GM21737 (cell line): ENCODE data around the gene KCNJ11.

Experiments used
- ATAC-seq: cut with Tn5 transposase; IDR thresholded peaks from one replicate; pipeline ENCODE4 v1.9.1; 2021; ENCODE audit warnings: mild to moderate bottlenecking, moderate library complexity; ENCODE audit not compliant: unreplicated experiment

KCNJ11 gene

DNA sequence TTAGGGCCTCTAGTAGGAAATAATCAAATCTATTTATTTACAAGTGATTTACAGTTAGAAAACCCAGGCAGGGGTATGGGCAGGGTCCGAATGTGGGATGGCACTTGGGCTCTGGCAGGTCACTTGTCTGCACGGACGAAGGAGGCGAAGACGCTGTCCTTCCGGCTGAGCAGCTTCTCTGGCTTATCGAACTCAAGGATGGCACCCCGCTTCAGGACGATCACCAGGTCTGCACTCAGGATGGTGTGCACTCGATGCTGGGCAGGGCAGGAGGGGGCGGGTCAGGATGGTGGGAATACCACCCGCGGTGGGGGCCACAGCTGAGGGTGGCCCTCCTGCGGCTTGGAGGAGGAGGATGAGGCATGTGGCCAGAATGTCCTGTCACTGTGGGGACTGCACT lies 4.4 kb upstream of the KCNJ11 start:
- no peak for ATAC-seq

DNA sequence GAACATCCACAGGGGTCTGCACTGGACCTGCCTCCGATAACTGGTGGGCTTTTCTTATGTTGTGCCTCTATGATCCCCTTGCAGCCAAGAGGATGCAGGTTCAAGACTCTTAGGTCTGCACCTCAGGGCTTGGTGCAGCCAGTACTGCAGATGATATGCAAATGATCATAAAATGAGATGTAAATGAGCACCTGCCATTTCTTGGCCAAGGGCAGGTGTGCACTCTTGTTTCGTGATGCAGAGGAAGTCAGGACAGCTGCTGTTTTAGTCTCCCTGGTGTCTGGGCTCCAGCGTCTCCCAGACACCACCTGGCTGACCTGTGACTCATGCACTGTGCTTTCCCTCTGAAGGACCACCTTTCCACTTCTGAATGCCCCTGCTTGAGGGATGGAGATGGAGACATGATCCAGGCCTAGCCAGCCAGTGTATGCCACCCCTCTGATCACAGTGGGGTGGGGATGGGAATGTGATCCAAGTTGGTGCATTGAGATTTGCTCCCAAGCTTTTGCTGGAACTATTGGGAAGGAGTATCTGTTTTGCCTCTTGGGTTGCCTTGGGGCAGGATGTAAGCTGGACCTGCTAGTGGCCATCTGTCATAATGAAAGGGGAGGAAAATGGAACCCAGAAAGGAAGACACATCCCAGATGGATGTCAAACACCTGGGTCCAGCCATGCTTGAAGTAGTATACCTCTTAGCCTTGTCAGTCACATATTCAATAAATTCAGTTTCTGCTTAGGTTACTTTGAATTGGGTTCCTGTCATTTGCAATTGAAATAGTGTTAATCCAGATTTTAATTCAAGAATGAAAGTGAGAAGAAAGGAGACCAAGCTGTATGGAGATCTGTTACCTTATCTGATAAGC lies 3.3 kb upstream of the KCNJ11 start:
- ATAC-seq = no peak

DNA sequence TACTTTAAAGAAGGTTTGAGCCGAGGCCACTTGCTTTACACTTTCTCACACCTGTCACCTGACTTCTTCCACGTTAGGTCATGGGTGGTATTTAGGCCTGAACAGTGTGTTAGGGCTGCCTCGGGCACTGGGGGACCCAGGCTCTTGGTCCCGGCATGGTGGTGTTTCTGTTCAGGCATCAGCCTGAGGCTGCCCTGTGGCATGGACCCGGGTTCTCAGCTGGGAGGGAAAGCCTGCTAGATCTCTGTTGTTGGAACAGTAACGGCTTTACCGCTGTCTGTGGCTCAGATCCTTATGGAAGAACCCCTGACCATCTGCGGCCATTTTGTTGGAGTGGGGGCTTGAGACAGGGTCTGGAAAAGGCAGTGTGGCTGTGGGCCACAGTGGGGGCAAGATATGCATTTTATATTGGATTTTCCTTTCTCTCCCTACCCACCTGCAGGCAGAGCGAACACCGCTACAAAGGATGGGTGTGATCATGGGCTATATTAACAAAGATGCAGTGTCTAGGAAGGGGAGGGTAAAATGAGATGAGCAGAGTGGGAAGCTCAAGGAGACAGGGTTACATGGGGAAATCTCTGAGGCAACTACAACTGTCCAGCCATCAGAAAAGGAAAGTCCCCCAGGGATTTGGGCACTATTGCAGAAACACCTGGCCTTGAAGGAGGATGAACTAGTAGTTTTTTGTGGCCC lies 1.6 kb upstream of the KCNJ11 start:
- ATAC-seq = no peak

DNA sequence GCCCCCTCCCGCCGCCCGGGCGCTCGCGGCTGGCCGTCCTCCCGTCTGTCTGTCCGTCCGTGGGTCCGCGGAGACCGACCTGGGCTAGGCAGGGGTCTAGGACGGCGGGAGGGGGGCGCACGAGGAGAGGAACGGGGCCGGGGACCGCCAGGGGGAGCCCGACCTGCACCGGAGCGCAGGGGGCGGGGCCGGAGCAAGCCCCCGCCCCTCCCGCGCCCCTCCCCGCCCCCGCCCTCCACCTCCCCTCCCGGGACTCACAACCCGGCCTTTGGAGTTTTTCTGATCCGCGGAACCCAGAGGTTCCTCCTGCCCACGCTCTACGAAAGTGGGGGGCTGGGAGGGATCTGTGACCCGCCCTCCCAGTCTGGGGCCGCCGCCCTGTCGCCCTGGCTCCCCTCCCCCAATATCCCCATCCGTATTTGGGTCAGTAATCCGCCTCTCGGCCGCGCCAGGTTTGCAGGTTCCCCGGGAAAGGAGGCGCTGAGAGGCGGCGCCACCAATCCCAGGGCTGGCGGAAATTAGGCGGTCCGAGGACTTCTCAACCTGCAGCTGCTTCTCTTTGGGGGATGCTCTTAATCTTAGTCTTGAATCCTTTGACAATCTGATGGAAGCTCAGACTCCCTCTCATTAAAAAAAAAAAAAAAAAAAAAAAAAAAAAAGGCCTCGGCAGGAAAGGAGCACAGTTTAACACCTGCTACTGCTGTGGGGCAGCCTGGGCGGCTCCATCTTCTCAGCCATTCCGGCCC lies 925 bp upstream of the KCNJ11 start:
- peak; percentile 61 for ATAC-seq

DNA sequence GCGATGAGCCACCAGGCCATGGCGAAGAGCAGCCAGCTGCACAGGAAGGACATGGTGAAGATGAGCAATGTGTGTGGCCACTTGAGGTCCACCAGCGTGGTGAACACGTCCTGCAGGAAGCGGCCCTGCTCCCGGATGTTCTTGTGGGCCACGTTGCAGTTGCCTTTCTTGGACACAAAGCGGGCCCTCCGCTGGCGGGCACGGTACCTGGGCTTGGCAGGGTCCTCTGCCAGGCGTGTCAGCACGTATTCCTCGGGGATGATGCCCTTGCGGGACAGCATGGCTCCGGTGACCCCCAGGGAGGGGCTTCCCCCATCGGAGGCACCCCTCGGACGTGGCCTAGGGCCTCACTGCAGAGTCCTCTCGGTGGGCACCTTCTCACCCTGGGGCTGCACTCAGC lies 648 bp downstream of the KCNJ11 start:
- no peak for ATAC-seq

DNA sequence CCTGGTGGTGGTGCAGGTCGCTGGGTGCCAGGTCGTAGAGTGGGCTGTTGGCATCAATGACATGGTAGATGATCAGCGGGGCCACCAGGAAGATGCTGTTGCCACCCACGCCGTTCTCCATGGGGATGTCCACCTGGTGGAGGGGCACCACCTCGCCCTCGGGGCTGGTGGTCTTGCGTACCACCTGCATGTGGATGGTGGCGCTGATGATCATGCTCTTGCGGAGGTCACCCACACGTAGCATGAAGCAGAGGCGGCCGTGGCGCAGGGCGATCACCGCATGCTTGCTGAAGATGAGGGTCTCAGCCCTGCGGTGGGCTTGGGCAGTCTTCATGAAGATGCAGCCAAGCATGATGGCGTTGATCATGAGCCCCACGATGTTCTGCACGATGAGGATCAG lies 1.2 kb downstream of the KCNJ11 start:
- ATAC-seq = no peak

DNA sequence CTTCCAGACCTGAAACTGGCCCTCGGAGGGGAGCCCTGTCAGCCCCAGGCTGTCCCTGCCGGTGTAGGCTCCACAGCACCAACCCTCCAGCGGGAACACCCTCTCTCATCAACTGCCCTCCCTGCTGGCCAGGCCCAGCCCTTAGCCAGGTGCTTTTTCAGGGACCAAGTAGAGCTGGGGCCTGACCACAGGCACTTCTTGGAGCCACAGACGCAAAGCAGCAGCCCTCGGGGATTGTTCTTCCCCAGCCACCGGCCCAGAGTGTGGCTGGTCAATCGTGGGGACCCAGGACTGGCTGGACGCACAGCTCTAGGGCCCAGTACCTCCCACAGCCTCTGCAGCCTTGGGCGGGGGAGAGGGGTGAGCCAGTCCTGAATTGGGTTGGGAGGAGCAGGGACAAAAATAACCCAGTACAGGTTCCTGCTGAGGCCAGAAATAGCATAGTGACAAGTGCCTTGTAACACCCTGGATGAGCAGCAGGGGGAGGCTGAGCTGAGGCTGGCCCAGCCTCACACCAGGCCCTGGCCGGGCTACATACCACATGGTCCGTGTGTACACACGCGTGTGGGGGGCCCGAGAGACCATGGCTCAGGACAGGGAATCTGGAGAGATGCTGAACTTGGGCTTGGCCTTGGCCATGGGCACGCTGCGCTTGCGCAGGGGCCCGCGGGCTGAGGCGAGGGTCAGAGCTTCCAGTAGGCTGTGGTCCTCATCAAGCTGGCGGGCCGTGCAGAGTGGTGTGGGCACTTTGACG lies 2.0 kb downstream of the KCNJ11 start:
- ATAC-seq = peak; percentile 45

DNA sequence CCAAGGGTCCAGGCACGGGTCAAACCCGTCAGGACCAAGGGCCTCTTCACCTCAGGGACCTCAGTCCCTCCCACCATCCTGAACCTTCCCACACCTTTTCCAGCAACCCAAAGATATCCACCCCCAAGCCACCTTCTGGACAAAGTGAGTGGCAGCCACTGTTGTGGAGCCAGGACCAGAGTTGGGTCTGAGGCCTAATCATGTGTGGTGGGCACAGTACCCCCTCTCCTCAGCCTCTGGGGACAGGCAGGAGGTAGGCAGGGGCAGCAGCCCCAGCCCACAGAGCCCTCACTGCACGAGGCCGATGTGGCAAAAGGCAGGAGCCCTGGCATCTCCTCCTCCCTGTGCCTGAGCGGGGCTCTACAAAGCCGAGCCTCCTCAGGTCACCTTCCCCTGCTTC lies 2.5 kb downstream of the KCNJ11 start:
- no peak for ATAC-seq

DNA sequence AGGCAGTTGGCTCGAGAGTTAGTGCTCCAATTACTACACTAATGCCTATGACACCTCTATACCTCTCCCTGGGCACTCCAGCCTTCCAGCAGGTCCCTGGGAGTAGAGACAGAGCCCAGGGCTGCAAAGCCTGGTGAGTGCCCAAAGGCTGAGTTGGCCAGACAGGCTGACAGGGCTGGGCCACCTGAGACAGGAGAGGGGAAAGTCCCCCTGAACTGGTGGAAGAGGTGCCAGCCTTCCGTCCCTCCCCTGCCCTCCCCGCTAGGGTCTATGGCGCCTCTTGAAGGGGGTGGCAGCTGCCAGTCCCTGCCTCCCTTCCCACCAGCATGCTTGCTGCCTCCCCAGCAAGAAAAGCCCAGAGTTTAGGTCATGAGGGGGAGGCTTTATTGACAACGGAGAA lies 3.0 kb downstream of the KCNJ11 start:
- no peak for ATAC-seq

DNA sequence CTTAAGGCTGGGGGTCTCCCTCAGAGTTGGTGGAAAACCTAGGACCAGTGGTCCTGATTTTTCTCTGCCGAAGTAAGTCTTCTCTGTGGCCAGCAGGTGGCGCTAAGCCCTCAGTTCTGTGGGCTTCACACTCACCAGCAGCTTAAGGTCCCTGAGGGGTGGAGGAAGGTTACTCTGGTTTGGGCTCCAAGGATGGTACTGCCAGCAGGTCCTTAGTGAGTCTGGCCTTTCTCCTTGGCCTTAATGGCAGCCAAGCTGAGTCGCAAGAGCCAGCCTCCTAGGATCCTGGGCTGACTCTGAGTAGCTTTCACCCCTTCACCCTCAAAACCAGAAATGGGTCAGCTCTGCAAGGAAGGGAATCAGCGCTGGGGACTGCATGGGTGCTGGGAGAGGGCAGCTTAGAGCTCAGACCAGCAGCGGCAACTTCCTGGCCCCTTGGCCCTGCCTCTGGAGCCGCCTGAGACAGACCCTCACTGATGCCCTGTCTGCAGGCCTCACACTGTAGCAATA lies 4.4 kb downstream of the KCNJ11 start:
- ATAC-seq = no peak

DNA sequence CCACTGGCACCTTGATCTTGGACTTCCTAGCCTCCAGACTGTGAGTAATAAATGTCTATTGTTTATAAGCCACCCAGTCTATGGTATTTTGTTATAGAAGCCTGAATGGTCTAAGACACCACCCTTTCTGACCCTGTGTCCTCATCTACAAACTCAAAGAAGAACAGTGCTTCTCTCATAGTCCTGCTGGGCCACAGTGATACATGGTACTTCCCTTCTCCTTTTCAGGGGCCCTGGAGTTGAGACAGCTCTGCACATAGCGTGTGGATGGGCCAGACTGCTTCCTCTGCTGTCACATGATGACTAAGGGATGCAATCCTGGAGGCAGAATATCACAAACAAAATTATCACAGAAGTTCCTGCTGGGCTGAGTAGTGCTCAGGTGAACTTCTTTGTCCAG lies 5.0 kb downstream of the KCNJ11 start:
- no peak for ATAC-seq

DNA sequence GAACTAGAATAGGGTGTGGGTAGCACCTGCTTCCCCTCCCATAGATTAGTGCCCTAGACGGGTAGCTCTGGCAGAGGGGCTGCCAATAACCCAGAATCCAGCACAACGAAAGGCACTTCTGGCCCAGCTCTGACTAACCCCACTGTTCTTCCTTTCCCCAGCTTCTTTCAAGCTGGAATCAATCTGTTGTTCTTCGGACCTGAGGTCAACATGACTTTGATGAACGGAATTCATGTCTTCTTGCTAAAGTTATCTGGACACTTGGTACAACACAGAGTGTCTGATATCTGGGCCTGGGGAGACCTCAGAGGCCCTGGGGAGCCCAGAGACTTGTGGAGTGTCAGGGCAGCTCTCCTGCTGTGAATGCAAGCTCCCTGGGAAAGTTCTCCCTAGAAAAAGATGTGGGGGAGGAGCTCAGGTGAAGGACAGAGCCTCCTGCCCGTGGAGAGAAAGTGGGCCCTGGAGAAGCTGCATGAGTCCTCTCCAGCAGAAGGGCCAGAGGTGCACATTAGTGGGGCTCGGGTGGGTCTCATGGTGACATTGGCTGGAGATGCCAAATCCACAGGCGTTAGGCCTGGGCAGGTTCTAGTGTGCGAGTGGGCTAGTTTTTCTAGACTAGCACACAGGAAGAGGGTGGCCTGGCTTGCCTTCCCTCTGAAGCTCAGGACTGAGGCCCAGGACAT lies 6.3 kb downstream of the KCNJ11 start:
- ATAC-seq = no peak

DNA sequence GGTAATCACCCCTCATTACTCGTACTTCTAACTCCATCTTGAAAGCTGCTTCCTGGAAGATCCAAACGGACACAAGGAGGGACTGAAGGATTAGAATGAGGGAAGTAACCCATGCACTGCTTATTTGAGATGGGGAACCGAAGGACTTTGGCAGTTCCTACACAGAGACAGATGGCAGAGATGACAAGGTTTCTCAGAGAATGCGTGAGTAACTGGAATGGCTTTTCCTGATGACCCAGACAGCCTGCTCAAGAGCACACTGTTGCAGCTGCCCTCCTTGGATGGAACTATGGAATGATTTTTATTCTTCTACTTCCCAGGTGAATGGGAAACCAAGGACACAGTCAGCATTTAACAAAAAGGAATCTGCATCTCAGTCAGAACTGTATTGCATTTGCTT lies 7.3 kb downstream of the KCNJ11 start:
- no peak for ATAC-seq

DNA sequence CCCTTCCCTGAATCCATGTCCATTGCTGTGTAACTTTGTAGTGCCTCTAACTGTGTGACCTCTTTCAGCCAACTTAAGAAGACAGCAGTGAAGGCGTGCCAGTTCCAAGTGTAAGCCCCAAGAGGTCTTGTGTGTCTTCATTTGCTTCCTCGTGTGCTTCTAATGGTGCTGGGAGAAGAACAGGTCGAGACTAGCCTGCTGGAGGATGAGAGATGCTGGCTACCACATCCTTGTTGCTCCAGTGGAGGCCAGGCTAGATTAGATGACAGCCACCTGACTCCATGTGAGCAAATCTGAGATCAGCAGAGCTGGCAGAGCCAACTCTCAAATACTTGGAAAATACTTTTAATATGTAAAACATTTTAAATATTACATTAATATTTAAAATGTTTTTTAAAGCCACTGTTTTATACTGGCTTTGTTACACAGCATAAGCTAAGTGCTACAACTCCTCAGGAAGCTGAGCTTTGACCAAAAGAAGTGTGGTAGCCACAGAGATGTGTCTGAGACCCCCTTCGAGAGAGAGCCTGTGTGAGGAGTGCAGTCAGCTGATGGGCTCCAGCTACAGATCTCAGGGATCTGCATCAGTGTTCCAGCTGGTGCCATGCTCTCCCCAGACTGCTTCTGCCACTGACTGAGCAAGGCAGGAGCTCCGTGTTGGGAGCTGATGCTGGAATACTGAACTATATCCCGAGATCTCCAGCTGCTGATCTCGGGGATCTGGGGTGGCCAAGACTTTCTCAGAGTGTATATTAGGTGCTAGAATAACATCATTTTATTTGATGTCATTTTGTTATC lies 8.9 kb downstream of the KCNJ11 start:
- no peak for ATAC-seq

DNA sequence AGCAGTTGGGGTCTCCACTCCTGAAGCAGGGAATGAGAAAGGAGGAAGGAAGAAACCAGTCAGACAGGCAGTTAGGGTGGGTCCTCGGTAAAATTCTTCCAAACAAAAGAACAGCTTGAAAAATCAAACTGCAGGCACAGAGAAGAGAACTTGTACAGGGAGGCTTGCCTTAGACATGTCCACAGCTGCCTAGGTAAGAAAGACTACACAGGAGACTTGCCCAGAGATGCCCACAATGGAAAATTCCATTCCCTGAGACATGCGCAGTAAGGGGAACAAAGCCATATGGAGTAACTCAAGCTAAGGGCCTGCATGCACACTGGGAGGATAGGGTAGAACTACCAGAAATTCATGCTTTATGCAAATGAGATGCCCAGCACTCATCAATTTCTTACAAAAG lies 9.8 kb downstream of the KCNJ11 start:
- ATAC-seq = no peak

DNA sequence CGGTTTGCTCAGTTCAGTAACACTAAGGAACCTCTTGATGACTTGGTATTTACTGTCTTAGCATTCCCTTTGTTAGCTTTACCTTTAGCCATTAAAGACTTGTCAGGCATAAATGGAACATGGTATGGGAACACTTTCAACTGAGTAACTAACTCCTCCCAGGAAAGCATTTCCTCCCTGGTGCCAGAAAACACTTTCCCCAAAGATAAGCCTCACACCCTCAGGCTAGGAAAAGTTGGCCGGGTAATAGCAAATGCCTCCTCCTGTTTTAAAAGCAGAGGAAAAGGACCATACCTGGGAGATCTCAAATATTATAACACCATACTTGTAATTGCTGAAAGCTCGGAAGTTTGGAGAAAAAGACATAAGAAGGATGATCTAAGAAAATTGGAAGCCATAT lies 12.0 kb downstream of the KCNJ11 start:
- no peak for ATAC-seq

DNA sequence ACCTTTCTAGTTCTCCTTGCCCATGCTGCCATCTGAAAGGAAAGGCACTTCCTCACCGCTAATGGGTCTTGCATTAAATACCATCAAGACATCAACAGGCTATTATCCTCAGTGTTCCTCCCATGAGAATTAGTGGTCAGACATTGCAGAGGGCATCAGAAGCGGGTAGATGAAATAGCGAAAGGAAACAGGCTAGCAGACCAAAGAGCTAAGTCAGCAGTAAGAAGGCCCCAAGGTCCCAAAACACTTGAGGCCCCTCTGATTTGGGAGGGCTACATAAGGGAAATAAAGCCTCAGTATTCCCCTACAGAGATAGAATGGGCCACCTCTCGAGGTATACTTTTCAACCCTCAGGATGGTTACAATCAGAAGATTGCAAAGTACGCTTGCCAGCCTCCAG lies 12.9 kb downstream of the KCNJ11 start:
- ATAC-seq = no peak

DNA sequence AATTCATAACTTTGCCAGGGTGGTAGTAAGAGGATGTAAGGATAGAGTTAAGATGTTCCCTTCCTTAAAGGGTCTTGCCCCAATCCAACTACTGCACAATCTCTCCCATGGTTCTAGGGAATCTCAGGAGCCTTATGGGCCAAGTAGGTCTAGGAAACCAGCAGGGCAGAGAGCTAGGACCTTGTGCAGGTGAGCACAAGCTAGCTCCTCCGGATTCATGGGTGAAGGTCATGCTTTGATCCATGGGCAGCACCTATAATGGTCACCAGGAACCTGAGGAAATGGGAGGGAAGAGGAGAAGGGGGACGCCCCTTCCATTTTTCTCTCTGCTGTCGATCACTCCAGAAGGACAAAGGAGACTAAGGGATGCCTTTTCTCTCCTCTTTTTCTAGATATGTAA lies 16.8 kb downstream of the KCNJ11 start:
- ATAC-seq = no peak

DNA sequence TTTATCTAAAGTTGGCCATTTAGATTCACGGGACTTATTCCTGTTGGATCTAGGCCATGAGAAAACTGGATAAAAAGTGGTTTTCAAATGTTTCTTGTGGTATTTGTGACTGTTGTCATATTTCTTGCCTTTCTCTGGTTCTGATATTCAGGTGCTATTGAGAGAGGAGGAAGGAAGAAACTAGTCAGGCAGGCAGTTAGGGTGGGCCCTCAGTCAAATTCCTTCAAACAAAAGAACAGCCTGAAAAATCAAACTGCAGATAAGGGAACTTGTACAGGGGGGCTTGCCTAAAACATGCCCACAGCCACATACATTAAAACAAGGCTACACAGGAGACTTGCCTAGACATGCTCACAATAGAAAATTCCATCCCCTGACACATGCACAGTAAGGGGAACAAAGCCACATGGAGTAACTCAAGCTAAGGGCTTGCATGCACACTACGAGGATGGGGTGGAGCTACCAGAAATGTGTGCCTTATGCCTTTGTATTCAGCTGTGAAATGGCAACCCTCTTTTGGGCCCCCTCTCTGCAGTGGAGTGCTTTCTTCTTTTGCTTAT lies 18.7 kb downstream of the KCNJ11 start:
- ATAC-seq = no peak
